Mucosa of descending colon (tissue), 3 donors: Measurements from ENCODE around the gene LILRA1. TPM values are rescaled to one million over a fixed set of nuclear protein-coding genes. Genes with fewer than 3 reads are reported as not detected.
"Not testable (repeated sequence)": the region's sequence is repeated elsewhere in the genome, so short reads cannot be mapped to it uniquely, and the experiment has no call there.

ENCODE experiments used
- ATAC-seq: fragments of 200-7000 bp; cut with Tn5 transposase; one replicate; pipeline ENCODE4 v1.9.1; 2020; ENCODE audit warnings: mild to moderate bottlenecking, moderate library complexity
- DNase-seq, 3 donors: peaks; one replicate each; pipeline ENCODE4 v3.0.0-alpha.2; 2020
- H3K36me3 ChIP-seq: fragments of 200-600 bp; one replicate; pipeline ENCODE4 v1.8.0; 2021; ENCODE audit warnings: low read depth, mild to moderate bottlenecking
- H3K4me1 ChIP-seq: fragments of 200-600 bp; one replicate; pipeline ENCODE4 v1.8.0; 2021; ENCODE audit warnings: low read depth, mild to moderate bottlenecking
- H3K4me3 ChIP-seq: fragments of 200-600 bp; one replicate; pipeline ENCODE4 v1.8.0; 2021; ENCODE audit warnings: mild to moderate bottlenecking
- H3K9me3 ChIP-seq: fragments of 200-600 bp; one replicate; pipeline ENCODE4 v1.8.0; 2021; ENCODE audit warnings: mild to moderate bottlenecking
- intact Hi-C, 2 donors: fragments of 100-400 bp; cut with DNase I in 1 of 2; cut with micrococcal nuclease in 1 of 2; formaldehyde crosslinking; loops; one replicate each; pipeline versions ENCODE4 v1.11.0 to v1.11.1; 2022; cut with DNase I, micrococcal nuclease
- total RNA-seq, 3 donors: library from RNA; stranded (reverse); fragmentation: NEBNext Ultra II Directional in 2 of 3; extraction: Animal tissue kit (Norgen Biotek cat#: 25700) in 2 of 3; gene quantifications; one replicate each; pipeline versions ENCODE4 v1.2.1 to v1.2.4, GENCODE V29; 2021 to 2023
- TF ChIP-seq, protein P1 (sequence below): fragments of 200-600 bp; IDR thresholded peaks from one replicate; pipeline ENCODE4 v1.8.0; 2022; ENCODE audit warnings: antibody characterized with exemption, mild to moderate bottlenecking
- donor health status: DM: no; HTN: no; CAD: no; lungs with moderate emphysema.
- donor health status: DM: no; HTN: no; CAD: no.
- donor health status: DM: no; HTN: yes; CAD: no.

The LILRA1 gene
- total RNA-seq, 3 donors from 2014 or later: 0.49 to 2.4 (median 0.76) TPM

DNA sequence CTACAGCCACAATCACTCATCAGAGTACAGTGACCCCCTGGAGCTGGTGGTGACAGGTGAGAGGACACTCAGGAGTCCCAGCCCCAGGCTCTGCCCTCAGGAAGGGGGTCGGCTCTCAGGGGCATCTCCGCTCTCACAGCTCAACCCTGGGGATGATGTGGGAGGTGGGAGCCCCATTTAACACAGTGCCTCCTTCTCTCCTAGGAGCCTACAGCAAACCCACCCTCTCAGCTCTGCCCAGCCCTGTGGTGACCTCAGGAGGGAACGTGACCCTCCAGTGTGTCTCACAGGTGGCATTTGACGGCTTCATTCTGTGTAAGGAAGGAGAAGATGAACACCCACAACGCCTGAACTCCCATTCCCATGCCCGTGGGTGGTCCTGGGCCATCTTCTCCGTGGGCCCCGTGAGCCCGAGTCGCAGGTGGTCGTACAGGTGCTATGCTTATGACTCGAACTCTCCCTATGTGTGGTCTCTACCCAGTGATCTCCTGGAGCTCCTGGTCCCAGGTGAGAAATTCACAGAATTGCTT is 18.8 kb upstream of the LILRA1 start:
- intact Hi-C loops: no loop called here
- H3K36me3 ChIP-seq: no peaks in the 10 kb centered on the region
- DNase-seq (no peak), ATAC-seq (no peak)
- H3K9me3 ChIP-seq: no peaks in the 10 kb centered on the region
- TF ChIP-seq, protein P1, sequence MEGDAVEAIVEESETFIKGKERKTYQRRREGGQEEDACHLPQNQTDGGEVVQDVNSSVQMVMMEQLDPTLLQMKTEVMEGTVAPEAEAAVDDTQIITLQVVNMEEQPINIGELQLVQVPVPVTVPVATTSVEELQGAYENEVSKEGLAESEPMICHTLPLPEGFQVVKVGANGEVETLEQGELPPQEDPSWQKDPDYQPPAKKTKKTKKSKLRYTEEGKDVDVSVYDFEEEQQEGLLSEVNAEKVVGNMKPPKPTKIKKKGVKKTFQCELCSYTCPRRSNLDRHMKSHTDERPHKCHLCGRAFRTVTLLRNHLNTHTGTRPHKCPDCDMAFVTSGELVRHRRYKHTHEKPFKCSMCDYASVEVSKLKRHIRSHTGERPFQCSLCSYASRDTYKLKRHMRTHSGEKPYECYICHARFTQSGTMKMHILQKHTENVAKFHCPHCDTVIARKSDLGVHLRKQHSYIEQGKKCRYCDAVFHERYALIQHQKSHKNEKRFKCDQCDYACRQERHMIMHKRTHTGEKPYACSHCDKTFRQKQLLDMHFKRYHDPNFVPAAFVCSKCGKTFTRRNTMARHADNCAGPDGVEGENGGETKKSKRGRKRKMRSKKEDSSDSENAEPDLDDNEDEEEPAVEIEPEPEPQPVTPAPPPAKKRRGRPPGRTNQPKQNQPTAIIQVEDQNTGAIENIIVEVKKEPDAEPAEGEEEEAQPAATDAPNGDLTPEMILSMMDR: no peak
- H3K4me1 ChIP-seq: no peaks in the 10 kb centered on the region
- H3K4me3 ChIP-seq: no peak overlapping the region

DNA sequence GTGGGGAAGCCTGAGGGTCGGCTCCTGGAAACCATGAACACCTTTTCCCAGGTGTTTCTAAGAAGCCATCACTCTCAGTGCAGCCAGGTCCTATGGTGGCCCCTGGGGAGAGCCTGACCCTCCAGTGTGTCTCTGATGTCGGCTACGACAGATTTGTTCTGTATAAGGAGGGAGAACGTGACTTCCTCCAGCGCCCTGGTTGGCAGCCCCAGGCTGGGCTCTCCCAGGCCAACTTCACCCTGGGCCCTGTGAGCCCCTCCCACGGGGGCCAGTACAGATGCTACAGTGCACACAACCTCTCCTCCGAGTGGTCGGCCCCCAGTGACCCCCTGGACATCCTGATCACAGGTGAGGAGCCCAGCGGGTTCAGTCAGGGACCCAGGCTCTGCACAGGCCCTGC is 18.2 kb upstream of the LILRA1 start:
- H3K4me3 ChIP-seq, H3K4me1 ChIP-seq, H3K9me3 ChIP-seq, H3K36me3 ChIP-seq, ATAC-seq, DNase-seq, intact Hi-C loops: not testable (repeated sequence)

DNA sequence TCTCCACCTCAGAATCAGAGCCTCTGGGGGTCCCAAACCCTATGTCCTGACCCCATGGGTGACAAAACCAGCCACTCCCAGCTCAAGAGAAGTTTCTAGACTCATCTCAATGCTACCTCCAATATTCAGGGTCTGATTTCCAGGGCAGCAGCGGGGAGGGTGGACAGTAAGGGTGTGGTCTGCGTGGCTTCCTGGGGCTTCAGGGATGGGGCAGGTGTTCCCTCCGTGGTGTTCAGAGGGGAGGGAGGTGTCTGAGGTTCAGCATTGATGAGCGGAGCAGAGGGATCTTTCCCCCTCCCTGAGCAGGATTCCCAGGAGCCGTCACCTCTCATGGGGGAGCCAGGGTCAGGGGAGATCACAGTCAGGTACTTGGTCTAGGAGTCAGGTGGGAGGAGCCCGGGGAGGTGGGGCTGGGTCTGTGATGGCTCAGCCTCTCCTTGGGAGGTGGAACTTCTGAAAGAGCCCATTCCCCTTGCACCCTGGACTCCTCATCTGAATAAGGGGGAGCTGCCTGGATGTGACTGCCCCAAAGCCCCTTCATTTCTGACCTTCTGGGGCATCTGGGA is 16.9 kb upstream of the LILRA1 start:
- Histone ChIP-seq H3K4me3 (no peak overlapping the region), H3K36me3 (no peaks in the 10 kb centered on the region), H3K9me3 (no peaks in the 10 kb centered on the region), H3K4me1 (no peaks in the 10 kb centered on the region)
- TF ChIP-seq, protein P1: no peak
- intact Hi-C loops: loop anchor here in 1 of 2 donors (2.0 kb wide), 1 partner anchor 280 kb away; no protein-coding TSS in a partner anchor
- no peak for ATAC-seq
- no peak for DNase-seq

DNA sequence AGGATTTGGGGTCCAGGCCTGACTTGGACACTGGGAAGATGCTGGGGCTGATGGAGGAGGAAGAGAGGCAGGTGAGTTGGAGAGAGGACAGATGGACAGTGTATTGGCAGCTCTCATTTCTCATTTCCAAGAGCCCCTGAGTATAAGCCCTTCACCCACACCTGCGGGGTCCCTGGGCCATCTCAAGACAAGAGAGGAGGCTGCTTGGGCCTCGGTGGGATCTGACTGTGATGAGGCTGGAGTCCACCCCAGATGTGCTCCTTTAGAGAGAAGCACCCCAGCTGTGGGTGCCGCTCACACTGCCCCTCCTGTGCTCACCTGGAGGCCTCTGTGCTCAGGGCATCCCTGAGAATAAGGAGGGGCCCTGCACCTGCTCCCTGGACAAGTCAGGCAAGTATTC is 16.1 kb upstream of the LILRA1 start:
- H3K36me3 ChIP-seq: no peaks in the 10 kb centered on the region
- DNase-seq (no peak), ATAC-seq (no peak)
- intact Hi-C loops: loop anchor here in 1 of 2 donors (2.0 kb wide), 1 partner anchor 281 kb away; no protein-coding TSS in a partner anchor
- no peaks in the 10 kb centered on the region for H3K4me1 ChIP-seq
- TF ChIP-seq, protein P1: no peak
- no peaks in the 10 kb centered on the region for H3K9me3 ChIP-seq
- no peak overlapping the region for H3K4me3 ChIP-seq

DNA sequence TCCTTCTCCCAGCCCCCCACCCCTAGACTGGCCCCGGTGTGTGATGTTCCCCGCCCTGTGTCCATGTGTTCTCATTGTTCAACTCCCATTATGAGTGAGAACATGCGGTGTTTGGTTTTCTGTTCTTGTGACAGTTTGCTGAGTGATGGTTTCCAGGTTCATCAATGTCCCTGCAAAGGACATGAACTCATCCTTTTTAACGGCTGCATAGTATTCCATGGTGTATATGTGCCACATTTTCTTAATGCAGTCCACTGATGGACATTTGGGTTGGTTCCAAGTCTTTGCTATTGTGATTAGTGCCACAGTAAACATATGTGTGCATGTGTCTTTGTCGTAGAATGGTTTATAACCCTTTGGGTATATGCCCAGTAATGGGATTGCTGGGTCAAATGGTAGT is 15.2 kb upstream of the LILRA1 start:
- H3K4me1 ChIP-seq, H3K9me3 ChIP-seq, H3K36me3 ChIP-seq, ATAC-seq, intact Hi-C loops, H3K4me3 ChIP-seq, DNase-seq: not testable (repeated sequence)

DNA sequence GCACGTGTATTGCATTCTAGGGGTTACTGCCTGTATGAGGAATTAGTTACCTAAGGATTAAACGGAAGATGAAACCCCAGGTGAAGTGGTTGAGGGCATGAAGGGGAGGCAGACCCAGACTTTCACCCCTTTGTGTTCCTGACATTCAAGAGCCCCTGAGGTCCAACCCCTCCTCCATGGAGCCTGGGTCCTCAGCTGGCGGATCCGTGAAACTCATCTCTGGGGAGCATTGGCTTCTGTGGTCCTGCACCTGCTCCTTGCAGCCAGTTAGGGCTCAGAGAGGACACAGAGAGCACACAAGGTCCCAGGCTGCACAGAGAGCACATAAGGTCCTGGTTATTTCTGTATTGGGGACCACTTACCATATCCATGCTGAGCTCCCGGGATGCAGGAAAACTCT is 7.0 kb upstream of the LILRA1 start:
- Histone ChIP-seq H3K9me3 (no peaks in the 10 kb centered on the region), H3K4me1 (no peaks in the 10 kb centered on the region), H3K36me3 (no peaks in the 10 kb centered on the region), H3K4me3 (no peak overlapping the region)
- intact Hi-C loops: no loop called here
- no peak for ATAC-seq
- TF ChIP-seq, protein P1: no peak
- DNase-seq: no peak

DNA sequence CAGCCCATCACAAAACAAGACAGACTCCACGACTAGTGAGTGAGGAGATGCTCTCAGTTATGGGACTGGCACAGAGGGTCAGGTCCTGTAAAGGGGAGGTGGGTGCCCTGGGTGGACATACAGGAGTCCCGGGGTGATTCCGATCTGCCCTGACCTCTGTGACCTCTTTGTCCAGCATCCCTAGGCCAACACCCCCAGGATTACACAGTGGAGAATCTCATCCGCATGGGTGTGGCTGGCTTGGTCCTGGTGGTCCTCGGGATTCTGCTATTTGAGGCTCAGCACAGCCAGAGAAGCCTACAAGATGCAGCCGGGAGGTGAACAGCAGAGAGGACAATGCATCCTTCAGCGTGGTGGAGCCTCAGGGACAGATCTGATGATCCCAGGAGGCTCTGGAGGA is 6.4 kb upstream of the LILRA1 start:
- no peak for ATAC-seq
- intact Hi-C loops: no loop called here
- Histone ChIP-seq H3K9me3 (no peaks in the 10 kb centered on the region), H3K4me3 (no peak overlapping the region), H3K36me3 (no peaks in the 10 kb centered on the region), H3K4me1 (no peaks in the 10 kb centered on the region)
- DNase-seq: no peak
- TF ChIP-seq, protein P1: no peak

DNA sequence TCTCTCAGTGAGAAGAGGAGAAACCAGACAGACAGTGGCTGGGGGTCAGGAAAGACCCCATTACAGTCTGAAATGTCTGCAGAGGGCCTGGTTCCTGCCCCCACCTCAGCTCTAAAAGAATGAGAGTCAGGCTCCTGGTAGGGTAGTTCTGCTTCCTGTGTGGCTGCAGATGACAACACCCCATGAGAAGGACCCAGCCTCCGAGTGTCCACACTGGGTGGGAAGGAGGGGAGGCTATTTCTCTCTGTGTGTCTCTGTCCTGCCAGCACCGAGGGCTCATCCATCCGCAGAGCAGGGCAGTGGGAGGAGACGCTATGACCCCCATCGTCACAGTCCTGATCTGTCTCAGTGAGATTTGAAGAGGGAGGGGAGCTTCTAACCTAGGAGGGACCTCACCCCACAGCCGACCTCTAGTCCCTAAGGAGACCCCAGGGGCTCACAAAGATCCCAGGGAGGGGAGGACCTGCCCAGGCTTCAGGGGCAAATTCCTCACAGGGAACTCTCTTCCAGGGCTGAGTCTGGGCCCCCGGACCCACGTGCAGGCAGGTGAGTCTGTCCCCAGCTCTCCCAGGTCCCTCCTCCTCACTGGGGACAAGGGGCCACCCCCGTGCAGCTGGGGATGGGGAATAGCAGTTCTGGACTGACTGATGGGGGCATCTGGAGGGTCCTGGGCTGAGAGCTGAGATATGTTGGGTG is 647 bp downstream of the LILRA1 start:
- H3K9me3 ChIP-seq, H3K4me1 ChIP-seq, intact Hi-C loops, DNase-seq, H3K4me3 ChIP-seq, H3K36me3 ChIP-seq: not testable (repeated sequence)
- peak; percentile 28 for ATAC-seq
